ENCODE data around the gene PRKD3. TPM values are rescaled to one million over a fixed set of nuclear protein-coding genes. Genes with fewer than 3 reads are reported as not detected.

PRKD3 gene
- total RNA-seq, 1 donor from 2014 or later: 38.8 TPM

GRCh38 chr2:37358466-37358865 lies 33.8 kb upstream of the PRKD3 start:
- TF ChIP-seq, protein P1, sequence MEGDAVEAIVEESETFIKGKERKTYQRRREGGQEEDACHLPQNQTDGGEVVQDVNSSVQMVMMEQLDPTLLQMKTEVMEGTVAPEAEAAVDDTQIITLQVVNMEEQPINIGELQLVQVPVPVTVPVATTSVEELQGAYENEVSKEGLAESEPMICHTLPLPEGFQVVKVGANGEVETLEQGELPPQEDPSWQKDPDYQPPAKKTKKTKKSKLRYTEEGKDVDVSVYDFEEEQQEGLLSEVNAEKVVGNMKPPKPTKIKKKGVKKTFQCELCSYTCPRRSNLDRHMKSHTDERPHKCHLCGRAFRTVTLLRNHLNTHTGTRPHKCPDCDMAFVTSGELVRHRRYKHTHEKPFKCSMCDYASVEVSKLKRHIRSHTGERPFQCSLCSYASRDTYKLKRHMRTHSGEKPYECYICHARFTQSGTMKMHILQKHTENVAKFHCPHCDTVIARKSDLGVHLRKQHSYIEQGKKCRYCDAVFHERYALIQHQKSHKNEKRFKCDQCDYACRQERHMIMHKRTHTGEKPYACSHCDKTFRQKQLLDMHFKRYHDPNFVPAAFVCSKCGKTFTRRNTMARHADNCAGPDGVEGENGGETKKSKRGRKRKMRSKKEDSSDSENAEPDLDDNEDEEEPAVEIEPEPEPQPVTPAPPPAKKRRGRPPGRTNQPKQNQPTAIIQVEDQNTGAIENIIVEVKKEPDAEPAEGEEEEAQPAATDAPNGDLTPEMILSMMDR (IDR thresholded peaks at IDR 0.05): no peak
- TF ChIP-seq POLR2A (IDR thresholded peaks at IDR 0.05) (no peak), POLR2AphosphoS5 (IDR thresholded peaks at IDR 0.05; ENCODE audit: insufficient read depth in 1 of 2, low read depth in 1 of 2) (no peak)
- no peaks in the 10 kb centered on the region for H3K27me3 ChIP-seq

DNA sequence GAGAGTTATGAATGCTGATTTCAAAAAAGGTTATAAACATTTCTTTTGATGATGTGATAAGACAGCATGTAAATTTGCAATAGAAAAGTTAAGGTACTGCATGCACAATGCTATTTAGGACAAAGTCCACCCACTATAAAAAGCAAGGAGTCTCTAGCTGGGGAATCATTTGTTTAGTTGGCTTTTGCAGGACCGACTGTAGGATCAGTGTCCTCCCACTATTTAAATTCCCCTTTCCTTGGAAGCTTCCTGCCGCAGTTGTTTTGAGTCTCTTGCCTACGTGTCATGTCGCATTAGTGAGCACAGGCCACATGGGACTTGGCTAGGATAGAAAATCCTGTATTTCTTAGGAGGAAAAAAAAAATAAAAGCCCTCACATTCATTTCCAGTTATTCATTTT lies 32.9 kb upstream of the PRKD3 start:
- no peaks in the 10 kb centered on the region for H3K27me3 ChIP-seq
- no peak overlapping the region for H3K27ac ChIP-seq
- H3K4me1 ChIP-seq: no peaks in the 10 kb centered on the region
- no peaks in the 10 kb centered on the region for H3K36me3 ChIP-seq
- DNase-seq (ENCODE audit: extremely low spot score in 2 of 2): no peak
- no peak for TF ChIP-seq POLR2A (IDR thresholded peaks at IDR 0.05)
- TF ChIP-seq, protein P1 (IDR thresholded peaks at IDR 0.05): no peak
- TF ChIP-seq POLR2AphosphoS5 (IDR thresholded peaks at IDR 0.05; ENCODE audit: insufficient read depth in 1 of 2, low read depth in 1 of 2): no peak
- no peaks in the 10 kb centered on the region for H3K9me3 ChIP-seq
- intact Hi-C loops (cut with DNase I): no loop called here
- no peak overlapping the region for H3K4me3 ChIP-seq

More at GRCh38 chr2:37358466-37358865, 33.8 kb upstream of the PRKD3 start:
- H3K4me1 ChIP-seq: no peaks in the 10 kb centered on the region
- intact Hi-C loops (cut with DNase I): no loop called here
- no peak overlapping the region for H3K27ac ChIP-seq
- H3K4me3 ChIP-seq: no peak overlapping the region
- no peaks in the 10 kb centered on the region for H3K9me3 ChIP-seq
- DNase-seq (ENCODE audit: extremely low spot score in 2 of 2): no peak
- no peaks in the 10 kb centered on the region for H3K36me3 ChIP-seq

DNA sequence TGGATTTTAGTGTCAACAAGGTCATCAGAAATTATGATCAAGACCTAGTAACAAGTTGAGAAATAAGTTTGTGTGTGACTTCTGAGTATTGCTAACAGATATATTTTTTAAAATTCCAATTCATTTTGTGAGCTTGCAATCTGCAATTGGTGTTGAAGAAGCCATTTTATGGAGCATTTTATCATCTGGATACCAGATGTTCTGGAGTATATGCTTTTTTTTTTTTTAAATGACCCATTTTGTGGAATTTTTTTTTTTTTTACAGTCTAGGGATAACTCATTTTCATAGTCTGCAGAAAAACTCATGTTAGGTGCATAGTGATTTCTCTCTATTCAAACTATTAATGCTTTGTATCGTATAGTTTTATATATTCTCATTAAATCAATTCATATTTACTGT lies 32.4 kb upstream of the PRKD3 start:
- intact Hi-C loops (cut with DNase I): no loop called here
- no peak overlapping the region for H3K27ac ChIP-seq
- no peak for TF ChIP-seq POLR2A (IDR thresholded peaks at IDR 0.05)
- TF ChIP-seq, protein P1 (IDR thresholded peaks at IDR 0.05): no peak
- no peak for TF ChIP-seq POLR2AphosphoS5 (IDR thresholded peaks at IDR 0.05; ENCODE audit: insufficient read depth in 1 of 2, low read depth in 1 of 2)
- no peak for DNase-seq (ENCODE audit: extremely low spot score in 2 of 2)
- no peaks in the 10 kb centered on the region for H3K36me3 ChIP-seq
- no peaks in the 10 kb centered on the region for H3K9me3 ChIP-seq
- no peak overlapping the region for H3K4me3 ChIP-seq
- H3K27me3 ChIP-seq: no peaks in the 10 kb centered on the region
- no peaks in the 10 kb centered on the region for H3K4me1 ChIP-seq

DNA sequence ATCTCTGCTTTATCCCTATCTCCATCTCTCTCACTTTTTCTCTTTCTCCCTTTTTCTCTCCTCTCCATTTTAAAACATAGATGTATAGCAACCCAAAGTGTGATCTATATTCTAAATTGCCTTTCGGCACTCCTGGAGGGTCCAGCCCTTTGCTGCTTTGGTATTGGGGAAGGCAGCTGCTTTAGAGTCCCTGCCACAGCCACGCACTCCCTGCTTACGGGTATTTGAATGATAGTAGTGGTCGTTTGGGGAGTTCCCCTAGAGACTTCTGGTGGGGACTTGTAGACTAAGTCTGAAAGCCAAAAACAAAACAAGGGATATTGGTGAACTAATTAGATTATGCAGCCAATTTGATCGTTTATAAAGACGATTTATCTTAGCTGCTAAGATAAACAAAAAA lies 31.7 kb upstream of the PRKD3 start:
- intact Hi-C loops (cut with DNase I): no loop called here
- H3K27ac ChIP-seq: no peak overlapping the region

DNA sequence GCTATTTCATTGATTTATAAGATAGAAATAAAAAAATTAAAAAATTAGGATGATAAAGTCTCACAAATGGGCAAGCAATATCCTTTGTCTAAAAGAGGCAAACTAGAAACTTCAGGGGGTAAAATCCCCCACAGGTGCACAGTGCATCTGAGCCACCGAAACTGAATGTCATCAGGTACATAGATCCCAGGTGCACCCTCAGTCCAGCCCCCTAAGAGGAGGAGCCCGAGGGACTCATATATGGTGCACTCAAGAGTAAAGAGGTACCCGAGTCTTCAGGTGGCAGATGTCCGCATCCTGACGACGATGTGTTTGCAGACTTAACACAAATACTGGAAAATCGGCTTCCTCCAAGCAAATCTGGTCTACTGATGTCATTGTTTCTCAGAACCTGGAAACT lies 31.1 kb upstream of the PRKD3 start:
- TF ChIP-seq POLR2A (IDR thresholded peaks at IDR 0.05): no peak
- TF ChIP-seq, protein P1 (IDR thresholded peaks at IDR 0.05): no peak
- no peak for TF ChIP-seq POLR2AphosphoS5 (IDR thresholded peaks at IDR 0.05; ENCODE audit: insufficient read depth in 1 of 2, low read depth in 1 of 2)
- no peak for DNase-seq (ENCODE audit: extremely low spot score in 2 of 2)
- intact Hi-C loops (cut with DNase I): no loop called here
- no peaks in the 10 kb centered on the region for H3K36me3 ChIP-seq
- no peaks in the 10 kb centered on the region for H3K9me3 ChIP-seq
- no peaks in the 10 kb centered on the region for H3K27me3 ChIP-seq
- H3K4me3 ChIP-seq: no peak overlapping the region
- H3K4me1 ChIP-seq: no peaks in the 10 kb centered on the region
- H3K27ac ChIP-seq: no peak overlapping the region

More for the DNA sequence above, 31.7 kb upstream of the PRKD3 start:
- TF ChIP-seq POLR2AphosphoS5 (IDR thresholded peaks at IDR 0.05; ENCODE audit: insufficient read depth in 1 of 2, low read depth in 1 of 2): no peak
- TF ChIP-seq, protein P1 (IDR thresholded peaks at IDR 0.05): no peak
- TF ChIP-seq POLR2A (IDR thresholded peaks at IDR 0.05): no peak
- no peak overlapping the region for H3K4me3 ChIP-seq
- DNase-seq (ENCODE audit: extremely low spot score in 2 of 2): no peak
- H3K27me3 ChIP-seq: no peaks in the 10 kb centered on the region
- no peaks in the 10 kb centered on the region for H3K9me3 ChIP-seq
- no peaks in the 10 kb centered on the region for H3K4me1 ChIP-seq
- no peaks in the 10 kb centered on the region for H3K36me3 ChIP-seq

Measured in vagina (tissue), 2 donors.